Measurements from ENCODE around the gene CNR1.

Gene CNR1

GRCh38 chr6:88166493-88167351 is 575 bp upstream of the CNR1 start:
- Mint-ChIP-seq H3K27me3 (peaks cover 60 to 80% of the 10 kb centered on the region in 2 donors), H3K9me3 (no peaks in the 10 kb centered on the region), H3K27ac (no peak overlapping the region), H3K36me3 (ENCODE audit: insufficient read depth) (no peaks in the 10 kb centered on the region), H3K4me1 (ENCODE audit: low read depth in 2 of 2) (peaks cover 10 to 12% of the 10 kb centered on the region in 2 donors), H3K4me3 (peak overlapping the region; percentile 71 to 73)
- DNase-seq: no peak
- no peak for ATAC-seq (replicated peaks)

DNA sequence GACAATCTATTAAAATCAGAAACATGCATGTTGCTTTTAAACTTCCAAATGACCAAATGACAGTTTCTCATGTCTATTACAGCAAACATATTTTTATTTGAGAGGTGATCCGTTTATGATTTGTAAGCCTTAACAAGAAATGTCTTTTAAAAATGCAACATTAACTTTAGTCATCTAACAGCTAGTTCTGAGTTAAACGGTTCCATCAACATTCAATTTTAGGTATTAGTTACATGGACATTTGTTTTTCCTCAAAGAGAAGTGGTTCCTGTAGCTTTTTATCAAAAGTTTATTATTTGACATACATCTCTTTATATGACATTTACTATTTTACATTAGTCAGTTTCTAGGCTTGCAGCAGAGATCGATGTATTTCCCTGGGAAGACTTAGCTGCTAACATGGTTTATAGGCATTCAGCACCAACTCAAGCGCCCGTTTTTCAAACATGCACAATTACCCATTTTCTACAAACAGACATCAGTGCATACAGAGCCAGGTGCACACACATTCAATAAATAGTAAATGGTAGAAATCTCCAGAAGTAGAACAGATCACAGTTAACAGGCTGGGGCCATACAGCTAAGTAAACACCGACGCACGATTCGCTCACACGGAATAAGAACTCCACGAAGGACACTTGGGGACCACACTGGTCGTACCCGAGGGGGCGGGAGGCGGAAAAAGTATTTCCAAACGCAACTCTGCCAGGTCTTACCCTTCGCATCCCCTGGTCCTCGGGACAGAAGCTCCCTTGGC is 882 bp downstream of the CNR1 start:
- Mint-ChIP-seq H3K27ac (peak overlapping the region in 1 of 2 donors; percentile 17), H3K36me3 (ENCODE audit: insufficient read depth) (no peaks in the 10 kb centered on the region), H3K4me1 (ENCODE audit: low read depth in 2 of 2) (peaks cover 10 to 12% of the 10 kb centered on the region in 2 donors), H3K27me3 (peaks cover 62 to 70% of the 10 kb centered on the region in 2 donors), H3K4me3 (peak overlapping the region; percentile 47 to 82), H3K9me3 (no peaks in the 10 kb centered on the region)
- DNase-seq: no peak
- no peak for ATAC-seq (replicated peaks)

- Mint-ChIP-seq H3K4me3 (no peak overlapping the region), H3K27ac (no peak overlapping the region), H3K27me3 (peaks cover 50 to 58% of the 10 kb centered on the region in 2 donors), H3K9me3 (no peaks in the 10 kb centered on the region), H3K4me1 (ENCODE audit: low read depth in 2 of 2) (peaks cover 10 to 12% of the 10 kb centered on the region in 2 donors), H3K36me3 (ENCODE audit: insufficient read depth) (no peaks in the 10 kb centered on the region)
- no peak for DNase-seq
- no peak for ATAC-seq (replicated peaks)
Measured at GRCh38 chr6:88164061-88164460, 2.1 kb downstream of the CNR1 start.

- Mint-ChIP-seq H3K27me3 (peaks cover 46 to 55% of the 10 kb centered on the region in 2 donors), H3K4me3 (no peak overlapping the region), H3K27ac (no peak overlapping the region), H3K36me3 (ENCODE audit: insufficient read depth) (no peaks in the 10 kb centered on the region), H3K9me3 (no peaks in the 10 kb centered on the region), H3K4me1 (ENCODE audit: low read depth in 2 of 2) (peaks cover 10 to 12% of the 10 kb centered on the region in 2 donors)
- no peak for DNase-seq
- no peak for ATAC-seq (replicated peaks)
Measured at GRCh38 chr6:88163616-88164015, 2.5 kb downstream of the CNR1 start.

DNA sequence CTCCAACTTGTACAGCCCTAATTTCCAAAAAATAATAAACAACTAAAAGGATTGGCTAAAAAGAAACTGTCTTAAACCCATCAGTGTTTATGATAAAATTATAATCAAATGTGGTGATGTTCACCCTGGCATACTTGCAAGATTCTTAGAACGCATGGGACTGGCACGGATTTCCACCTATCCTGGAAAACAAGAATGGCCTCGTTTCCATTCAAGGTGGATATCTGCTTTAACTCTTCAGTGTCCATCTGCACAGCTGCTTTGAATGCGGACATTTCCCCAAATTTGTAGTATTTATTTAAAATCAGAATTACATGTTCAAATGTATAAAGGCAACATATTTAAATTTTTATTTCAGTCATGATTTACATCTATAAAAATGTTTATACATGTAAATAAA is 4.2 kb downstream of the CNR1 start:
- no peak for ATAC-seq (replicated peaks)
- no peaks in the 10 kb centered on the region for H3K36me3 Mint-ChIP-seq (ENCODE audit: insufficient read depth)
- H3K27me3 Mint-ChIP-seq: peaks cover 40 to 46% of the 10 kb centered on the region in 2 donors
- H3K9me3 Mint-ChIP-seq: no peaks in the 10 kb centered on the region
- H3K4me3 Mint-ChIP-seq: no peak overlapping the region
- DNase-seq: no peak
- H3K27ac Mint-ChIP-seq: no peak overlapping the region
- peaks cover 6 to 8% of the 10 kb centered on the region in 2 donors for H3K4me1 Mint-ChIP-seq (ENCODE audit: low read depth in 2 of 2)

GRCh38 chr6:88157106-88157505 is 9.0 kb downstream of the CNR1 start:
- no peak overlapping the region for H3K4me3 Mint-ChIP-seq
- no peaks in the 10 kb centered on the region for H3K9me3 Mint-ChIP-seq
- DNase-seq: no peak
- no peaks in the 10 kb centered on the region for H3K4me1 Mint-ChIP-seq (ENCODE audit: low read depth in 2 of 2)
- no peak overlapping the region for H3K27ac Mint-ChIP-seq
- no peaks in the 10 kb centered on the region for H3K36me3 Mint-ChIP-seq (ENCODE audit: insufficient read depth)
- no peak for ATAC-seq (replicated peaks)
- H3K27me3 Mint-ChIP-seq: peaks cover 8 to 12% of the 10 kb centered on the region in 2 donors

- Mint-ChIP-seq H3K4me3 (no peak overlapping the region), H3K27me3 (peaks cover 17 to 48% of the 10 kb centered on the region in 2 donors)
- no peak for DNase-seq
Measured at GRCh38 chr6:88145298-88145963, 20.7 kb downstream of the CNR1 start.

GRCh38 chr6:88144637-88145297 is 21.4 kb downstream of the CNR1 start:
- Mint-ChIP-seq H3K4me1 (ENCODE audit: low read depth in 2 of 2) (no peaks in the 10 kb centered on the region), H3K9me3 (no peaks in the 10 kb centered on the region), H3K4me3 (no peak overlapping the region), H3K36me3 (ENCODE audit: insufficient read depth) (no peaks in the 10 kb centered on the region), H3K27me3 (peaks cover 17 to 44% of the 10 kb centered on the region in 2 donors), H3K27ac (no peak overlapping the region)
- ATAC-seq (replicated peaks) (no peak), DNase-seq (no peak)

More at GRCh38 chr6:88145298-88145963, 20.7 kb downstream of the CNR1 start:
- Mint-ChIP-seq H3K36me3 (ENCODE audit: insufficient read depth) (no peaks in the 10 kb centered on the region), H3K4me1 (ENCODE audit: low read depth in 2 of 2) (no peaks in the 10 kb centered on the region), H3K9me3 (no peaks in the 10 kb centered on the region), H3K27ac (no peak overlapping the region)
- ATAC-seq (replicated peaks): no peak

DNA sequence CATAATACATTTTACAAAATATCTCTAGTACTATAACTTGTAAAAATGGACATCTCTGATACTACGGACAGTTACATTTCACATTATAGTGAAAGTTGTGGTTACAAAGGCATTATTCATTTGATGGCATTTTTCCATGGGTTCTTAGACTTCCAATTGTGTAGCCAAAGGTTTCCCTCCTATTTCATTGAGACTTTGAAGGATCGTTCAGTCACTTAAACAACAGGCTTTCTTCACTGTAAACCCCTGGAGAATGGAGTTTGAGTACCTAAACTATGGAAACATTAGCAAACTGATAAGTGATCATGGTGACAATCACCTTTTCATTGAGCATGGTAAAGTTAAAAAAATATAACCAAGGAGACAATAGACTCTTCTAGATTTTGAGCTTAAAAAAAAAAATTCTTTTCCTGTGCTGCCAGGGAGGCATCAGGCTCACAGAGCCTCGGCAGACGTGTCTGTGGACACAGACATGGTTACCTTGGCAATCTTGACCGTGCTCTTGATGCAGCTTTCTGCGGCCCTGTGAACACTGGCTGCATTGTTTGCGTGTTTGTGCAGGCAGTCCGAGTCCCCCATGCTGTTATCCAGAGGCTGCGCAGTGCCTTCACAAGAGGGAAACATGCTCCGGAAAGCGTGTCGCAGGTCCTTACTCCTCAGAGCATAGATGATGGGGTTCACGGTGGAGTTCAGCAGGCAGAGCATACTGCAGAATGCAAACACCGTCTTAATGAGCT is 22.6 kb downstream of the CNR1 start:
- no peaks in the 10 kb centered on the region for H3K4me1 Mint-ChIP-seq (ENCODE audit: low read depth in 2 of 2)

GRCh38 chr6:88142297-88142668 is 23.9 kb downstream of the CNR1 start:
- no peaks in the 10 kb centered on the region for H3K36me3 Mint-ChIP-seq (ENCODE audit: insufficient read depth)
- H3K4me3 Mint-ChIP-seq: no peak overlapping the region
- DNase-seq (no peak), ATAC-seq (replicated peaks) (no peak)
- H3K27ac Mint-ChIP-seq: no peak overlapping the region
- H3K4me1 Mint-ChIP-seq (ENCODE audit: low read depth in 2 of 2): no peaks in the 10 kb centered on the region
- H3K27me3 Mint-ChIP-seq: peaks cover 0 to 22% of the 10 kb centered on the region in 2 donors
- H3K9me3 Mint-ChIP-seq: no peaks in the 10 kb centered on the region

More for the DNA sequence above, 22.6 kb downstream of the CNR1 start:
- DNase-seq: no peak
- H3K27me3 Mint-ChIP-seq: peaks cover 10 to 33% of the 10 kb centered on the region in 2 donors
- no peak overlapping the region for H3K27ac Mint-ChIP-seq
- H3K4me3 Mint-ChIP-seq: no peak overlapping the region
- no peaks in the 10 kb centered on the region for H3K9me3 Mint-ChIP-seq
- no peak for ATAC-seq (replicated peaks)
- no peaks in the 10 kb centered on the region for H3K36me3 Mint-ChIP-seq (ENCODE audit: insufficient read depth)

DNA sequence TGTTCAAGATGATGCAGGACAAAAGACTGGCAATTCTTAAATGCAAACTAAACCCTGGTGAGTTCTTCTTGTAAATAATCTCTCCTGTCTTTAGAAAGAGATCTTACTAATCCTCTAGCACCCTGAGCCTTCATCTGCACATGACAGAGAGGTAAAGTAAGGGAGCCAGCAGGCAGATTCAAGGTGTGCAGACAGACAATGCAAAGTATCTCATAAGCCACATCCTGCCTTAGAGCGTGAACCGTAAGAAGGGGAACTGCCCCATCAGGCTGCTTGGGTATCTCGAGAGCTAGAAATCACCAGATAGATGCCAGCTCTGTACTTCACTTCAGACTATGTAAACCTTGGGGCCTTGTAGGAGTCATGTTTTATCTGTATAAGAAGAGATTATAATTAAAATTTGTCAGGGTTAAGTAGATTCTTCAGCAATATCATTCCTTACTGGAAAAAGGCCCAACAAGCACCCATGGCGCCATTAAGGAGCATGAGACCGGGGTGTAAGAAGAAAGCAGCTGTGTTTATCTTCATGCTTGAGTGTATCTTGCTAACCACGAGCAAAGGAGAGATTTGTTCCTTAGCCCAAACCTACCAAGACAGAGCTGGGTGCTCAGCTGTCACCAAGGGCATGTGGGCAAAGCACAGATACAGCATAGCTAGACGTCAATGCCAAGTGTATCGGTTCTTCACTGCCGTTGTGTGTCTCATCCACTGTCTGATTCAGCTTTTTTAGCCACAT is 24.4 kb downstream of the CNR1 start:
- peak; percentile 64 for ATAC-seq (replicated peaks)
- peaks cover 0 to 22% of the 10 kb centered on the region in 2 donors for H3K27me3 Mint-ChIP-seq
- DNase-seq: no peak

GRCh38 chr6:88137915-88138314 is 28.2 kb downstream of the CNR1 start:
- no peak overlapping the region for H3K4me3 Mint-ChIP-seq
- no peak for DNase-seq
- H3K27ac Mint-ChIP-seq: no peak overlapping the region
- H3K27me3 Mint-ChIP-seq: peaks cover 0 to 19% of the 10 kb centered on the region in 2 donors
- ATAC-seq (replicated peaks): no peak
- no peaks in the 10 kb centered on the region for H3K36me3 Mint-ChIP-seq (ENCODE audit: insufficient read depth)
- H3K4me1 Mint-ChIP-seq (ENCODE audit: low read depth in 2 of 2): no peaks in the 10 kb centered on the region
- no peaks in the 10 kb centered on the region for H3K9me3 Mint-ChIP-seq

More for the DNA sequence above, 24.4 kb downstream of the CNR1 start:
- H3K4me1 Mint-ChIP-seq (ENCODE audit: low read depth in 2 of 2): no peaks in the 10 kb centered on the region
- no peak overlapping the region for H3K27ac Mint-ChIP-seq
- H3K4me3 Mint-ChIP-seq: no peak overlapping the region
- no peaks in the 10 kb centered on the region for H3K36me3 Mint-ChIP-seq (ENCODE audit: insufficient read depth)
- H3K9me3 Mint-ChIP-seq: no peaks in the 10 kb centered on the region

All from effector memory CD8-positive, alpha-beta T cell (primary cell).